ENCODE data around the gene RAB18. TPM values are rescaled to one million over a fixed set of nuclear protein-coding genes. Genes with fewer than 3 reads are reported as not detected.

RAB18 gene
- polyA plus RNA-seq, 1 donor (not counting 4 experiments of a cell fraction or from before 2014, with no cell fraction given) = 179 TPM

- FAIRE-seq (no peak), DNase-seq (ENCODE audit: low read depth, low spot score) (no peak)
- H3K4me1 ChIP-seq (ENCODE audit: control insufficient read depth, extremely low read depth, insufficient read depth, low read length) = peaks cover 4% of the 10 kb centered on the region
- H3K4me3 ChIP-seq (ENCODE audit: control insufficient read depth in 2 of 3, extremely low read depth in 1 of 3, insufficient read depth in 2 of 3, low read depth in 1 of 3, low read length in 3 of 3) = no peak overlapping the region
- peaks cover 4% of the 10 kb centered on the region for H4K20me1 ChIP-seq (ENCODE audit: control insufficient read depth, extremely low read depth, insufficient read depth, low read length)
- H3K27me3 ChIP-seq (ENCODE audit: control insufficient read depth, extremely low read depth, insufficient read depth, low read length) = no peaks in the 10 kb centered on the region
- peaks cover 3 to 5% of the 10 kb centered on the region in 2 experiments for H3K36me3 ChIP-seq (ENCODE audit: control insufficient read depth in 2 of 2, extremely low read depth in 1 of 2, insufficient read depth in 2 of 2, low read length in 2 of 2)
- no peak overlapping the region for H3K4me2 ChIP-seq (ENCODE audit: control insufficient read depth, extremely low read depth, insufficient read depth, low read depth, low read length)
- H3K27ac ChIP-seq (ENCODE audit: control insufficient read depth, insufficient read depth, low read length) = no peak overlapping the region
- H2AFZ ChIP-seq (ENCODE audit: control insufficient read depth, low read length) = no peak overlapping the region
- H3K9ac ChIP-seq (ENCODE audit: control insufficient read depth, extremely low read depth, insufficient read depth, low read length) = no peak overlapping the region
- H3K9me3 ChIP-seq (ENCODE audit: control insufficient read depth, low read depth, low read length) = no peaks in the 10 kb centered on the region
- TF ChIP-seq EZH2 (IDR thresholded peaks at IDR 0.05; ENCODE audit: low read length) (no peak), CTCF (optimal IDR thresholded peaks at IDR 0.05 in 1 of 3, IDR thresholded peaks at IDR 0.05 in 1 of 3, conservative IDR thresholded peaks at IDR 0.05 in 1 of 3; ENCODE audit: extremely low read depth in 1 of 3, insufficient read depth in 2 of 3, low read length in 3 of 3) (no peak)
- dilution Hi-C loops (cut with MboI; ENCODE audit: extremely low pct_ligation_motif_present, low sequenced_read_pairs) = no loop called here
- no peaks in the 10 kb centered on the region for H3K9me1 ChIP-seq (ENCODE audit: control insufficient read depth, extremely low read depth, insufficient read depth, low read length)
- H3K79me2 ChIP-seq (ENCODE audit: control insufficient read depth, insufficient read depth, low read length) = peaks cover 94% of the 10 kb centered on the region
Measured at GRCh38 chr10:27518261-27518660, 14.2 kb downstream of the RAB18 start.

GRCh38 chr10:27525819-27526218, 21.7 kb downstream of the RAB18 start:
- Histone ChIP-seq H3K9me3 (ENCODE audit: control insufficient read depth, low read depth, low read length) (no peaks in the 10 kb centered on the region), H4K20me1 (ENCODE audit: control insufficient read depth, extremely low read depth, insufficient read depth, low read length) (peaks cover 8% of the 10 kb centered on the region), H3K27me3 (ENCODE audit: control insufficient read depth, extremely low read depth, insufficient read depth, low read length) (no peaks in the 10 kb centered on the region), H3K36me3 (ENCODE audit: control insufficient read depth in 2 of 2, extremely low read depth in 1 of 2, insufficient read depth in 2 of 2, low read length in 2 of 2) (peaks cover 1 to 5% of the 10 kb centered on the region in 2 experiments), H3K9me1 (ENCODE audit: control insufficient read depth, extremely low read depth, insufficient read depth, low read length) (no peaks in the 10 kb centered on the region), H2AFZ (ENCODE audit: control insufficient read depth, low read length) (no peak overlapping the region), H3K79me2 (ENCODE audit: control insufficient read depth, insufficient read depth, low read length) (peaks cover 85% of the 10 kb centered on the region), H3K4me3 (ENCODE audit: control insufficient read depth in 2 of 3, extremely low read depth in 1 of 3, insufficient read depth in 2 of 3, low read depth in 1 of 3, low read length in 3 of 3) (no peak overlapping the region), H3K27ac (ENCODE audit: control insufficient read depth, insufficient read depth, low read length) (no peak overlapping the region), H3K4me1 (ENCODE audit: control insufficient read depth, extremely low read depth, insufficient read depth, low read length) (no peaks in the 10 kb centered on the region), H3K9ac (ENCODE audit: control insufficient read depth, extremely low read depth, insufficient read depth, low read length) (no peak overlapping the region), H3K4me2 (ENCODE audit: control insufficient read depth, extremely low read depth, insufficient read depth, low read depth, low read length) (no peak overlapping the region)
- no peak for FAIRE-seq
- no peak for TF ChIP-seq CTCF (optimal IDR thresholded peaks at IDR 0.05 in 1 of 3, IDR thresholded peaks at IDR 0.05 in 1 of 3, conservative IDR thresholded peaks at IDR 0.05 in 1 of 3; ENCODE audit: extremely low read depth in 1 of 3, insufficient read depth in 2 of 3, low read length in 3 of 3)
- TF ChIP-seq EZH2 (IDR thresholded peaks at IDR 0.05; ENCODE audit: low read length) = no peak
- DNase-seq (ENCODE audit: low read depth, low spot score) = no peak
- dilution Hi-C loops (cut with MboI; ENCODE audit: extremely low pct_ligation_motif_present, low sequenced_read_pairs) = no loop called here

Measured in keratinocyte (primary cell).